OCI-M2 (cell line): ENCODE results near the gene SNRNP200.

Experiments
- DNase-seq: peaks from one replicate; lab custom pipeline; 2025; ENCODE audit not compliant: unreplicated experiment; lab: John Stamatoyannopoulos, UW

The SNRNP200 gene

DNA sequence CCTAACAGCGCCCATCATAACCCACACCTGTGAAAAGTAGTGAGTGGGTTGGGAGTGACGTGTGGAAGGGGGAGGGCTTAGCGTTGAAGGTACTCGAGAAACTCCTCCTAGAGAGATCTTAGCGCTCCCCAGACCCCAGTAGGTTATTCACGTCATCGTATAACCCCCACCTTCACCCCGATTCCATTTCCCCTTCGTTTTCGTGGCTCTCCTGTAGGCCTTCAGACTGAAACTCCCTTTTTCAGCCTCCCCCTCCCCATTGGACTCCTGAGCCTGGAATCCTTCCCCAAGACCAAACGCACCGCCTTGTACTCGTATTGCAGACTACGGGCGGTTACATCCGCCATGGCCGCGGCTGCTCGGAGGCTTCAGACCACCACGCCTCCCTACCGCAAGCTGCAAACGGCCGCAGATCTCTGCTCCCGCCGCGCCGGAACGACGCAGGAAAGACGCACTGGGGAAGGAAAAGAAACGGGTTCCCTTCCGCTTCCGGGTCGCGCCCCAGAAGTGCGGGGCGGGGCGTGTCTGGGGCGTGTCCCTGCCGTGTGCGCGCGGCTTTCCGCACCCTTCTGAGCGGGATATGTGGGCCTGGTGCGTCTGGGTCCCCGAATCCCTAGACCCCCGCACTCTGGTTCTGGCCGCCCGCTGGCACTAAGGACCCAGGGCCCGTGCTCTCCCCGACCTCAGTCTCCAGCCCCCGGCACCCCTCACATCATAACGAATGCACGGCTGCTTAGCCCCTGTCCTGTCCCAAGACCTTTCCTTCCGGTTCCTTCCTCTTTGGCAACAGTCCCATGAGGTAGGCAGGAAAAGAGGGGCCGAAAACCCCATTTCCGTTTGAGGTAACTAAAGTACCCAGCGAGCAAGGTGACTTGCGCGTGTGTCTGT, at the start of gene SNRNP200:
Gene SNRNP200, minus strand, starts transcription at position 456 of the 888 bp plus-strand sequence. Its CDS starts 109 bp downstream, at position 347.
- peak; percentile 15 for DNase-seq

DNA sequence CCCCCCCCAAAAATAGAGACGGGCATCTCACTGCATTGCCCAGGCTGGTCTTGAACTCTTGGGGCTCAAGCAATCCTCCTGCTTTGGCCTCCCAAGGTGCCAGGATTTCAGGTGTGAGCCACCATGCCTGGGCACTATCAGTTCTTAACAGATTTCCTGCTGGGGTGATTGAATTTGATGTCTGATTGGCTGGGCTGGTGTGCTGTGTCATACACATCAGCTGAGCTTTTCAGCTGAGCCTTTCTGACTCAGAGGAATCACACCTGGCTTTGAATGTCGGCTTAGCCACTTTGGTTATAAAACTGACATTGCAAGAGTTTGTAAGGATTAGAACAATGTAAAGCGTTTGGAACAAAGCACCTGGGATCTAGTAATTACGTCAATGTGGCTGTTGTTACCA, 49.1 kb upstream of the SNRNP200 start:
- no peak for DNase-seq

- no peak for DNase-seq
Observed at GRCh38 chr2:96353606-96354101, 48.3 kb upstream of the SNRNP200 start.

DNA sequence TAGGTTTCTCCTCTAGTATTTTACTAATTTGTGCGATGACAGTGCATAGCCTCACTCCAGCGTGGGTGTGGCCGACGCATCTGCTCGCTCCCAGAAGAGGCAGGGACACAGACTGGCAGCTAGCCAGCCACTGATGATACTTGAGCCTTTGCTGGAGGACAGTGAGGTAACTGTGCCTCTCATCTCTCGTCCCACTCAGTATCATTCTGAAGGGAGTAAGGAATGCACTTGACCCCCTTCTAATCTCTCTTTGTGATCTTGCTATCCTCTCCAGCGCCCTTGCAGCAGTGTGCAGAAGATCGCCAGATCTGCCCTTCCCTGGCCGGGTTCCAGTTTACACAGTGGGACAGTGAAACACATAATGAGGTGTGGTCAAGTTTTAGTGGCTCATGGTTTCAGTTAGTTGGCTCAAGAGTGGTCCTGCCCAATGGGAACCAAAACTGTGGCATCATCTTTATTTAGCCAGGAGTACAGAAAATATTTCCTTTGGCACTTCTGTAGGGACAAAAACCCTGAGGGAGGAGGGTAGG, 47.8 kb upstream of the SNRNP200 start:
- DNase-seq: no peak

GRCh38 chr2:96347395-96347794, 42.0 kb upstream of the SNRNP200 start:
- DNase-seq: no peak

- no peak for DNase-seq
Observed at GRCh38 chr2:96345868-96346462, 40.6 kb upstream of the SNRNP200 start.

DNA sequence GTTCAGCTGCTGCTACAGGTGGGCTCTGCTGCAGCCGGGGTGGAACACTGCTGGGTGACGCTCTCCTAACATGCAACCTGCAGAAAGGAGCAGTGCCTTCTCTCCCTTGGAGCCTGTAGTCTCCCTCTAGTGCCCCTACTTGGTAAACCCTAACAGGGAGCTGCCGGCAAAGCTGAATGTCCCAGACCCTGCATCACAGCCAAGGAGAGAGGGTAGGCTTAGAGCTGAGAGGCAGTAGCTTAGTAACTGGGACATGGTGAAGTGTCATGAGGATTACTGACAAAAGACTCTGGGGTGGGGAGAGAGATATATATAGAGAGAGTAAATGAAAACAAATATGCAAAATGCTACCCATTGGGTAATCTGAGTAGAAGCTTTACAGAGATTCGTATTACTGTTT, 40.1 kb upstream of the SNRNP200 start:
- DNase-seq: no peak

DNA sequence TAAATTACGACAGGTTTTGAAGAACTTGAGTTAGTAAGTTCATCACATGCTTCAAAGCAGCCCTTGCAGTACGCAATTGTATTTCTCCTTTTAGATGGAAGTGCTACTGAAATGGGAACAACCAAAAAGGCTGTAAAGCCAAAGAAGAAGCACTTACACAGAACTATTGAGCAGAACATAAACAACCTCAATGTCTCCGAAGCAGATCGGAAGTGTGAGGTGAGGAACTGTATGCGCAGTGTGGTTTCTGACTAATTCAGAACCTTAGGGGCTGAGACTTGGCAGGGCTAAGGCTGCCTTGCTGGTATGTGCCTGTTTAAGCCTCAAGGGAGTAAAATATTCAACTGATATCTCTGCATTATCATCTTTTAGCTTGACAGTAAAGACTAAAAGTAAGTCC, 38.7 kb upstream of the SNRNP200 start:
- no peak for DNase-seq

DNA sequence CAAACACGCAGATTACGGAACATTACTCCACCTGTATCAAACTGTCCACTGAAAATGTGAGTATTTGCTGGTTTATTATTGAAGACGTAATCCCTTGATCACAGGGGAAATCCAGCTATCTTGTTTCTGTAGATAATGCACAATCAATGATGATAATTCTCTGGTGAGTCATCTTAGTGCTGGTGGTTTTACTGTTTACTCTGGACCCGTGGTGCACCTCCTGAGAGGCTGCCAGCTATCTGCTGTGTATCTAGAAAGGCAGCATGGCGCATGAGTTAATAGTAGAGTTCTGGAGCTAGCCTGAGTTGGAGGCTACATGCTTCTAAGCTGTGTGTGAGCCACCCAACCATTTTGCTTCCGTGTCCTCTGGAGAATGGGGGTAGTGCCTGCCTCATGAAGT, 36.7 kb upstream of the SNRNP200 start:
- no peak for DNase-seq

DNA sequence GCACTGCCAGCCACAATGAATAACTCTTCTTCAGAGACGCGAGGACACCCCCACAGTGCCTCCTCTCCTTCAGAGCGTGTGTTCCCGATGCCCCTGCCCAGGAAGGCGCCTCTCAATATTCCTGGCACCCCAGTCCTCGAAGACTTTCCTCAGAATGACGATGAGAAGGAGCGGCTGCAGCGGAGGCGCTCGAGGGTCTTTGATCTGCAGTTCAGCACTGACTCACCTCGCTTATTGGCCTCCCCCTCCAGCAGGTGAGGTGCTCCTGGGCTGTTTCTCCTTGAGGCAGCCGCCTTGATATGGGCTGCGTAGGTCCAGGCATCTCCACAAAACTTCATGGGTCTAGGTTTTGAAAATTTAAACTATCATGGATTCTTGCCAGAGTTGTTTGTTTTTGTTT, 36.3 kb upstream of the SNRNP200 start:
- DNase-seq: no peak

DNA sequence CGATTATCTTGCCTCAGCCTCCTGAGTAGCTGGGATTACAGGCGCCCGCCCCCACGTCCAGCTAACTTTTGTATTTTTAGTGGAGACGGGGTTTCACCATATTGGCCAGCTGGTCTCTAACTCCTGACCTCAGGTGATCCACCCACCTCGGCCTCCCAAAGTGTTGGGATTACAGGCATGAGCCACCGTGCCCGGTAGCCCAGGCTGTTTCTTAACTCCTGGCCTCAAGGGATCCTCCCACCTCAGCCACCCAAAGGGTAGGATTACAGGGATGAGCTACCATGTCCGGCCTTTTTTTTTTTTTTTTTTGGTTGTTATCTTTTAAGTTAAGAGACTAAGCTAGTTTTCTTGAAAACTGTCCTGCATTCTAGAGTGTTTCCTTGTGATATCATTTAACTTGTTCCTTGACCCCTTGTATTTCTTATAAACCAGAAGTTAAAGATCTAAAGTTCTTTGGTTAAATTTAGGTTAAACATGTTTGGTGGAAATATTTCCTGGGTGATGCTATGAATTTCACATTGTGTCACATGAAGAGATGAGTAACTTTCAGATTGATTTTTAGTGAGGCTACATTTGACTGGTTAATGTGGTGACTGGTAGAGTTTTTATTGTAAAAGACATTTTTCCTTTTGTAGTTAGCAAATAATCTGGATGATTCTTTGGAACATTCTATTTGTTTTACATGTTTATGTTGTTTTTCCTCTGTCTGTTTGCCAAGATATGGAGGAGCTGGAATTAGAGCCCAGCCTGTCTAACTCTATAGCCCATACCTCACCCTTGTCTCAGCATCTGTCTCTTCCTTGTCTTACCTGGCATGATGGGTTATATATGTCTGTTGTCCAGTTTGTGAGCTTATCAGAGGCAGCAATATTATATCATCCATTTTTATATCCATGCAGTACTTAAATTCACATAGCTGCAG, 35.4 kb upstream of the SNRNP200 start:
- DNase-seq: no peak

- DNase-seq: no peak
Observed at GRCh38 chr2:96336873-96337272, 31.5 kb upstream of the SNRNP200 start.

GRCh38 chr2:96336104-96336775, 30.9 kb upstream of the SNRNP200 start:
- DNase-seq: no peak

DNA sequence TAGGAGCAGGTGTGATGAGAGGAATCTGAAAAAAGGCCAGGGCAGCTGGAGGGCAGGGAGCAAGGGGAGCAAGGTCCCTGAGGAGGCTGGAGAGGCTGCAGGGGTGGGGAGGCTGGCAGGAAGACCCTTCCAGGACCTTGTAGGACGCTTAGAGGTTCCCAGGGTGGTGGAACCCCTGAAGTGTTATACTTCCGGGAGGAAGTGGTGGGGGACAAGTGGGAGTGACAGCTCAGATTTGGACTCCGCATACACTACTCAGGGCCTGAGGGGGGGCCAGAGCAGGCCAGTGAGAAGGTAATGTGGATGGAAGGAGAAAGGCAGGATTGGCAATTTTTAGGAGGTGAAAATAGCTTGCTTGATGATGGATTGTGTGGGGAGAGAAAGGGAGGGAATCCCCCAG, 28.4 kb upstream of the SNRNP200 start:
- DNase-seq: no peak

DNA sequence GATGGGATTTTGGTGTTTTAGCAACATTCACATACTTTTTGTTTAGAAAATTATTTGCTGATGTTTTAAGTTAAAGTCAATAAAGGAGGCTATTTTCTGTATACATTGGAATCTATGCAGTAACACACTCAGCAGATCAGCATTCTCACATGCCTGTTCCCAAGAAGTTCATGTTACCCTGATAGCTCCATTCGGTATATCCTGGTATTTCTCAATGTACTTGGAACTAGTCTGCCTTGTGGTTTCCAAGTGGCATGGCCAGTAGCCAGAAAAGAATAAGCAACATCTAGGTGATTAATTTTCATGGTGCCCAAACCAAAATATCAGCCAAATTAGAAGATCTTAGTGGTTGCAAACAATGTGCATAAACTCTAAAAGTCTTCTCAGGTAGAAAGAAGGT, 25.1 kb upstream of the SNRNP200 start:
- no peak for DNase-seq

DNA sequence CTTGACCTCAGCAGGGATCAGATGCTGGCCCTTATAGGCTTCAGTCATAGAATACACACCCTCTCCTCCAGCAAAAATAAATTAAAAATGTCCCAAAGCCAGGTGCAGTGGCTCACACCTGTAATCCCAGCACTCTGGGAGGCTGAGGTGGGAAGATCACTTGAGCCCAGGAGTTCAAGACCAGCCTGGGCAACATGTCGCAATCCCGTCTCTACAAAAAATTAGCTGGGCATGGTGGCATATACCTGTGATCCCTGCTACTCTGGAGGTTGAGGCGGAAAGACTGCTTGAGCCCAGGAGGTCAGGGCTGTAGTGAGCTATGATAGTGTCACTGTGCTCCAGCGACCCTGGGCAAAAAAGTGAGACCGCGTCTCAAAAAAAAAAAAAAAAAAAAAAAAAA, 24.5 kb upstream of the SNRNP200 start:
- DNase-seq: no peak

DNA sequence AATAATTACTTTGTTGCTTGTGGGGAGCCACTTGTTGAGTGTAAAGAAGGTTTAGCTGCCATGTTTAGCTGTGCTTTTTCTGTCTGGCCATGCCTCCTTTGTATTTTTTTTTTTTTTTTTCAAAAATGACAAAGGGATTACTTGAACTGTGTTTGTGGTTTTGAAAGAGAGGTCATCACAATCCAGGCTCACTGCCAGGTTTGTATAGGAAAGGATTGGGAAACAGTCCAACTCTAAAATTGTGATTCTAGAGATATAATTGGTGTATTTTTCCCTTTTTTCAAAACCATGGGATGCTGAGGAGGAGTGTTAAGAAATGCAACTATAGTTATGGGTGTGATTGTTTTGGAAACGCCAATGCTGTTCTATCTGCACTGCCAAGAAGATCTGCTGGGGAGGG, 24.1 kb upstream of the SNRNP200 start:
- DNase-seq: no peak

DNA sequence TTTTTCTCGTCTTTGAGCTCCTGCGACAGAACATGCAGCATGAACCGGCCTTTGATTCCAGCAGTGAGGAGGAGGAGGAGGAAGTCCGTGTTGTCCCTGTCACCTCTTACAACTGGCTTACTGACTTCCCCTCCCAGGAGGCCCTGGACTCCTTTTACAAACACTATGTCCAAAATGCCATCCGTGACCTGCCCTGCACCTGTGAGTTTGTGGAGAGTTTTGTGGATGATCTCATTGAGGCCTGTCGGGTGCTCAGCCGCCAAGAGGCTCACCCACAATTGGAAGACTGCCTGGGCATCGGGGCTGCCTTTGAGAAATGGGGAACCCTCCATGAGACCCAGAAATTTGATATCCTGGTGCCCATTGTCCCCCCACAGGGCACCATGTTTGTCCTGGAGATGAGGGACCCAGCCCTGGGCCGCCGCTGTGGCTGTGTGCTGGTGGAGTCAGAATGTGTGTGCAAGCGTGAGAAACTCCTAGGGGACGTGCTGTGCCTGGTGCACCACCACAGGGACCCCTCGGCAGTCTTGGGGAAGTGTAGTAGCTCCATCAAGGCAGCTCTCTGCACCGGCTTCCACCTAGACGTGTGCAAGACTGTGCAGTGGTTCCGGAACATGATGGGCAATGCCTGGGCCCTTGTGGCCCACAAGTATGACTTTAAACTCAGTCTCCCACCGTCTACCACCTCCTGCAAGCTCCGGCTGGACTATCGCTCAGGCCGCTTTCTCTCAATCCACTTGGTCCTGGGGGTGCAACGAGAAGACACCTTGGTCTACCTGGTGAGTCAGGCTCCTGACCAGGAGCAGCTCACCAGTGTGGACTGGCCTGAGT, 21.9 kb upstream of the SNRNP200 start:
- DNase-seq: no peak

- DNase-seq: no peak
Observed at GRCh38 chr2:96326564-96326963, 21.2 kb upstream of the SNRNP200 start.

- DNase-seq: no peak
Observed at GRCh38 chr2:96325884-96326255, 20.5 kb upstream of the SNRNP200 start.
